Adipocyte (in vitro differentiated cells): ENCODE results near the gene TMEM234.

ENCODE experiments used
- DNase-seq: peaks from one replicate; pipeline ENCODE4 v3.0.0-alpha.2; 2015; ENCODE audit warnings: low read depth
- H3K27me3 ChIP-seq: replicated peaks from 2 replicates; pipeline ENCODE4 v1.7.0; 2013; ENCODE audit warnings: mild to moderate bottlenecking, low read length, moderate library complexity; ENCODE audit not compliant: control insufficient read depth, insufficient read depth
- H3K36me3 ChIP-seq: 2 replicates; pipeline ENCODE4 v1.7.0; 2013; ENCODE audit warnings: low read length, mild to moderate bottlenecking, moderate library complexity; ENCODE audit not compliant: control insufficient read depth, insufficient read depth, severe bottlenecking
- H3K4me1 ChIP-seq: 2 replicates; pipeline ENCODE4 v1.7.0; 2013; ENCODE audit warnings: mild to moderate bottlenecking, low read length, moderate library complexity; ENCODE audit not compliant: control insufficient read depth, insufficient read depth
- H3K4me3 ChIP-seq: 2 replicates; pipeline ENCODE4 v1.7.0; 2013; ENCODE audit warnings: mild to moderate bottlenecking, low read length, moderate library complexity
- H3K9ac ChIP-seq: 2 replicates; pipeline ENCODE4 v1.7.0; 2013; ENCODE audit warnings: mild to moderate bottlenecking, low read length, moderate library complexity
- H3K9me3 ChIP-seq: 2 replicates; pipeline ENCODE4 v1.7.0; 2013; ENCODE audit warnings: mild to moderate bottlenecking, low read length, moderate library complexity; ENCODE audit not compliant: control insufficient read depth

Gene TMEM234

GRCh38 chr1:32197837-32198236, 24.3 kb downstream of the TMEM234 start:
- no peak for DNase-seq
- H3K4me3 ChIP-seq, result no peak overlapping the region
- no peaks in the 10 kb centered on the region for H3K27me3 ChIP-seq
- H3K9ac ChIP-seq, result no peak overlapping the region
- peaks cover 42% of the 10 kb centered on the region for H3K4me1 ChIP-seq
- no peaks in the 10 kb centered on the region for H3K9me3 ChIP-seq
- peaks cover 57% of the 10 kb centered on the region for H3K36me3 ChIP-seq

- Histone ChIP-seq H3K4me1 (peaks cover 42% of the 10 kb centered on the region), H3K9ac (no peak overlapping the region), H3K36me3 (peaks cover 65% of the 10 kb centered on the region), H3K4me3 (no peak overlapping the region), H3K27me3 (no peaks in the 10 kb centered on the region), H3K9me3 (no peaks in the 10 kb centered on the region)
- no peak for DNase-seq
These were observed 25.1 kb downstream of the TMEM234 start for GRCh38 chr1:32197074-32197473.

- no peaks in the 10 kb centered on the region for H3K27me3 ChIP-seq
- no peak overlapping the region for H3K4me3 ChIP-seq
- peaks cover 74% of the 10 kb centered on the region for H3K36me3 ChIP-seq
- no peak overlapping the region for H3K9ac ChIP-seq
- no peak for DNase-seq
- peaks cover 37% of the 10 kb centered on the region for H3K4me1 ChIP-seq
- H3K9me3 ChIP-seq, result no peaks in the 10 kb centered on the region
These were observed 26.0 kb downstream of the TMEM234 start for GRCh38 chr1:32195972-32196823.

GRCh38 chr1:32195531-32195930, 26.6 kb downstream of the TMEM234 start:
- DNase-seq, result no peak
- Histone ChIP-seq H3K27me3 (no peaks in the 10 kb centered on the region), H3K4me3 (no peak overlapping the region), H3K4me1 (peaks cover 30% of the 10 kb centered on the region), H3K9me3 (no peaks in the 10 kb centered on the region), H3K36me3 (peaks cover 81% of the 10 kb centered on the region), H3K9ac (no peak overlapping the region)

GRCh38 chr1:32194984-32195383, 27.2 kb downstream of the TMEM234 start:
- no peaks in the 10 kb centered on the region for H3K27me3 ChIP-seq
- no peak for DNase-seq
- no peak overlapping the region for H3K4me3 ChIP-seq
- H3K36me3 ChIP-seq, result peaks cover 86% of the 10 kb centered on the region
- H3K9ac ChIP-seq, result no peak overlapping the region
- no peaks in the 10 kb centered on the region for H3K9me3 ChIP-seq
- peaks cover 25% of the 10 kb centered on the region for H3K4me1 ChIP-seq

GRCh38 chr1:32192220-32192948, 29.8 kb downstream of the TMEM234 start:
- Histone ChIP-seq H3K27me3 (no peaks in the 10 kb centered on the region), H3K9me3 (no peaks in the 10 kb centered on the region), H3K4me3 (no peak overlapping the region), H3K36me3 (peaks cover 100% of the 10 kb centered on the region), H3K4me1 (peaks cover 15% of the 10 kb centered on the region), H3K9ac (no peak overlapping the region)
- no peak for DNase-seq

GRCh38 chr1:32187850-32188249, 34.3 kb downstream of the TMEM234 start:
- DNase-seq, result no peak
- H3K9me3 ChIP-seq, result no peaks in the 10 kb centered on the region
- H3K27me3 ChIP-seq, result no peaks in the 10 kb centered on the region
- peaks cover 88% of the 10 kb centered on the region for H3K36me3 ChIP-seq
- no peak overlapping the region for H3K9ac ChIP-seq
- peaks cover 13% of the 10 kb centered on the region for H3K4me1 ChIP-seq
- H3K4me3 ChIP-seq, result no peak overlapping the region

GRCh38 chr1:32186491-32186890, 35.7 kb downstream of the TMEM234 start:
- no peaks in the 10 kb centered on the region for H3K9me3 ChIP-seq
- H3K4me1 ChIP-seq, result peaks cover 26% of the 10 kb centered on the region
- no peak overlapping the region for H3K4me3 ChIP-seq
- DNase-seq, result no peak
- no peaks in the 10 kb centered on the region for H3K27me3 ChIP-seq
- H3K36me3 ChIP-seq, result peaks cover 74% of the 10 kb centered on the region
- H3K9ac ChIP-seq, result no peak overlapping the region

GRCh38 chr1:32186077-32186476, 36.1 kb downstream of the TMEM234 start:
- Histone ChIP-seq H3K9ac (no peak overlapping the region), H3K36me3 (peaks cover 70% of the 10 kb centered on the region), H3K27me3 (no peaks in the 10 kb centered on the region), H3K4me3 (no peak overlapping the region), H3K4me1 (peaks cover 30% of the 10 kb centered on the region), H3K9me3 (no peaks in the 10 kb centered on the region)
- DNase-seq, result no peak

GRCh38 chr1:32184650-32185049, 37.5 kb downstream of the TMEM234 start:
- DNase-seq, result no peak
- H3K4me1 ChIP-seq, result peaks cover 33% of the 10 kb centered on the region

GRCh38 chr1:32182060-32182459, 40.1 kb downstream of the TMEM234 start:
- Histone ChIP-seq H3K27me3 (no peaks in the 10 kb centered on the region), H3K4me3 (peak overlapping the region; percentile 86), H3K36me3 (peaks cover 30% of the 10 kb centered on the region), H3K9ac (peak overlapping the region; percentile 99), H3K9me3 (no peaks in the 10 kb centered on the region), H3K4me1 (peaks cover 49% of the 10 kb centered on the region)
- no peak for DNase-seq

More at GRCh38 chr1:32184650-32185049, 37.5 kb downstream of the TMEM234 start:
- H3K4me3 ChIP-seq, result peak overlapping the region; percentile 24
- H3K27me3 ChIP-seq, result no peaks in the 10 kb centered on the region
- H3K36me3 ChIP-seq, result peaks cover 56% of the 10 kb centered on the region
- H3K9me3 ChIP-seq, result no peaks in the 10 kb centered on the region
- H3K9ac ChIP-seq, result no peak overlapping the region
